Inflammatory macrophage treated with lipopolysaccharide for 4 hours (primary cell): ENCODE data around the gene TJP3.
"Not testable (repeated sequence)": the region's sequence is repeated elsewhere in the genome, so short reads cannot be mapped to it uniquely, and the experiment has no call there.

ENCODE experiments used
- DNase-seq: peaks from one replicate; pipeline ENCODE4 v3.0.0-alpha.2; 2020

The TJP3 gene

DNA sequence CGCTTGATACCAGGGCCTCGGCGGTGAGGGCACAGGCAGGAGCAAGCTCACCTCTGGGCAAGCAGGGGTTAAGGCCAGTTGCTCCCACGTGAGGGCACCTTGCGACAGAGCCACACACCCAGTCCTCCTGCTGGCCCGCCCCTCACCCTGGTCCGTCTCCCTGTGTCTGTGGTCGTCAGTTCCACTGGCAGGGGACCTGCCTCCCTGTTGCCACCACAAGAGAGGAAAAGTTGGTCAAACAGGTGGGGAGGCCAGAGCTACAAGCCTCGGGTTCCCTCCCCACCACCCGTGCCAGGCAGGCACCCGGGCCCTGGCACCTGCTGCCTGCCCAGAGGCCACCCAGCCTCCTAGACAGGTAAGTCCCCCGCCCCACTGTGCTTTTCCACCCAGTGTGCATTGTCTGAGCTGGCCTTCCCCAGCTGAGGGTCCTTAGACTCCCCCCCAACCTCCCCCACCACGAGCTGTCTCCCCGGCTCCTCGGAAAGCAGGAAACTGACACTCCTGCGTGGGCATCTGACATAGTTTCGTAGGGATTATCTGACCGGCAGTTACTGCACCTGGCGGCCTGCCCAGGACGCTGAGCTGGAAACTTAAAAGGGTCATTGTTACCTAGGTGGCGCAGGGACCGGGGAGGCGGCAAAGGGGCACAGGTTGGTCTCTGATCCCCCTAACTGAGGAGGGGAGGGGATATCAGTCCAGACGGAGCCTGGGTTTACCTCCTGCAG lies at the start of gene TJP3:
Gene TJP3, plus strand, starts transcription at position 178 of the 725 bp plus-strand sequence. CDS start 20,049 bp downstream, outside the sequence.
- no peak for DNase-seq

DNA sequence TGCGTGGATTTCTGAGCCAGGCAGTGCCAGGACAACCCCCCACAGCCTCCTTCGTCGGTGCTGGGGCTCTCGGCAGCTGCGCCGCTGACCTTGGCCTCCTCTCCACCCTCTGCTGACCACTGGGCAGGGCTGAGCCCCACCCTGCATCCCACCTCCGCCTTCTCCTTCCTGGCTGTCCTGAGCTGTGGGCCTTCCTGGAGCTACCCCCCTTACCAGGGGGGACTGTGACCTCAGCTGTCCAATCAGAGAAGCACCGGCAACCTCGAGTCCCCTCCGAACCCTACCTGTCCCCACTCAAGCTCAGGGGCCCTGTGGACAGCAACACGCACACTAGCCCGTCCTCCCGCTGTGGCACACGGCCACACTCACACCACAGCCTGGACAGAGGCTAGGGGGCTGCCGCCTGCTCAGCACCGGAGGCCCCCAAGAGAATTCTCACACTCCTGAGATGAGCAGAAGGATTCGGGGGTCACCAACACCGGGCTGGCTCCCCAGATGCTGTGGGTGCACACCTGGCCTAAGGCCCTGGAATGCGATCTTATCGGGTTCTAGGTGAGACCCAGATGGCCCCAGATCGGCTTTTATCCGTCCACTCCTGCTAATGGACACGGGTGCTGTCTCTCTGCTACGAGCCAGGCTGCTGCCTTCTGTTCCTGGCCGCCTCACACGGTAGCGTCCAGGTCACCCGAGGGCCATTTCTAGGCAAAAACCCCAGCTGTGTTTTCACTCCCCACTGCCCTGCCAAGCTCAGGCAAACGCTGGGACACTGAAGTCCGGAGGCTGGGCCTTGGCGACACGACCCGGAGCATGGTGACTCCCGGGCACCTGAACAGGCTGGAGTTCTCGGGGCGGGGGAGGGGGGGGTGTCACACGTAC lies 49.1 kb upstream of the TJP3 start:
- DNase-seq = no peak

DNA sequence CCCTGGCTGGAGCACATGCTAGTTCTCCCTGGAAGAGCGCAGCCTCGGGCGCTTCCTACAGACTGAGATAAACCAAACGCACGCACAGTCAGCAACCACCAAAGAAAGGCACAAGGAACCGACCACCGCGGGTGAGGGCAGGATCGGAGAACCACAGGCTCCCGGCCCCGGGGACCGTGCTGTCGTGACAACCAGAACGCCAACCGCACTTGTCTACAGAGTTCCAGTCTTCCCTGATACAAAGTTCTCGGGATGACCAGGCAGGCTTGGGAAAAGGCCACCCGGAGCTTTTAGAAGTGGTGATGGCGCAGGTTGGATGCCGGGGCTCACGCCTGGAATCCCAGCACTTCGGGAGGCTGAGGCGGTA lies 48.5 kb upstream of the TJP3 start:
- no peak for DNase-seq

DNA sequence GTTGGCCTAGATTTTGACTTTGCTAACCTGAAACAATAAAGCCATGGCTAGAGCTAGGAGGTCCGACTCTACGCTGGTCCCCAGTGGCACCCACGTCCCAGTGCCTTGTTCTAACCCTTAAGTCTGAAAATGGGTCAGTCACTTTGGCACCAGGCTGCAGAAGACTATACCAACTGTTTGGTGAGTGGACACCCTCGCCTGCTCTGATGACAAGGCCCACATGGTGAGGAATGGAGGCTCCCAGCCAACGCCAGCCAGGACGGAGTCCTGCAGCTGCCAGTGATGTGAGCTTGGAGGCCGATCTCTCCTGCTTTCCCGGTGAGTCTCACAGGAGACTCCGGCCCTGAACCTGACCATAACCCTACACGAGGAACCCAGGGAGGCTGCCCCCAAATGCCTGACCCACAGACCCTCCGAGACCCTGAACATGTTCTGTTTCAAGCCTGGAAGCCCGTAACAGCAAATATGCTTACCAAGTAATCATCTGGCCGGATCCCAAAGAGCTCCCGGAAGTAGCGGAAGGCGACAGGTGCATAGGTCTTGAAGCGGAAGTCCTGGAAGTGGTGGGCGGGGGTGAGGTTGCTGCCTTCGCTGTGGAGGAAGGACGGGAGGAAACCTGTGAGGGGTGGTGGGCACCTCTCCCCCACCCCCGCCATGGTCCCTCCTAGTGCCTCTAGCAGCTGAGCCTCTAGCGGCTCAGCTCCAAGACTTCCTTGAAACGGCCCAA lies 47.5 kb upstream of the TJP3 start:
- no peak for DNase-seq

DNA sequence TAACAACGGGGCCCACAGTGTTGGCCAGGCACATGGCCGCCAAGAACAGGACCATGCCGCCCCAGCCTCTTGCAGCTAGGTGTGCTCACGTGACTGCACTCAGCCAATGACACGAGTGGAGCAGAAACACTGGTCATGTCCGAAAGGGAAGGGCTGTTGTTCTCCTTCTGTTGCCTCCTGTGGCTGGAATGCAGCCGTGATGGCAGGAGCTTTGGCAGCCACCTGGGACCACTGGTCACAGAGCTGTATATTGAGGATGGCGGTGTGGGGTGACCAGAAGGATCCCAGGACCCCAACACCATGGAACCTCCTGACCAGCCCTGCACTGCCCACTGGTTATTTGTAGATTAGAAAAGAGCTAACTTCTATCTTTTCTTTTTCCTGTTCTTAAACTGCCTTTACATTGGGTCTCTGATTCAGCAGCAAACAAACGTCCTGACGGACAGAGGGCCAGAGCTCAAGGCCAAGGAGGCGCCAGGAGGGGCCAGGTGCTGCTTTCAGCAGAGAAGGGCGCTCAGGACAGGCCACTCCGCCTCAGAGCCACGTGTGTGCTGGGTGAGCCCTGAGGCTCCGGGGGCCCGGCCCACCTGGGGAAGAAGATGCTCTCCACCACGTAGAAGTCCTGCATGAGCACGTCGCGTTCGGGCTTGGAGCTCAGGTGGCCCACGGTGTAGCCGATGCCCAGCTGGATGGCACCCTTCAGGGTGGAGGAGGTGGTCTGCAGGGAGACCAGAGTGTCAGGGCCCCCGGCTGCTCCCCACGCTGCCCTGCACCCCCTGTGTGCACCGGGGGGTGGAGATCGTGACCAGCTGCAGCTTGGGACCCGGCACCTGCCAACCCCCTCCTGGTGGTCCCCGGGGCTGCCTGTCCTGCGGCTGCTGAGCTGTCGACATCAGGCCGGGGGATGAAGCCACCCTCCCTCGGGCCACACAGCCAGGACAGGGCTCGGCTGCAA lies 46.6 kb upstream of the TJP3 start:
- DNase-seq = no peak

DNA sequence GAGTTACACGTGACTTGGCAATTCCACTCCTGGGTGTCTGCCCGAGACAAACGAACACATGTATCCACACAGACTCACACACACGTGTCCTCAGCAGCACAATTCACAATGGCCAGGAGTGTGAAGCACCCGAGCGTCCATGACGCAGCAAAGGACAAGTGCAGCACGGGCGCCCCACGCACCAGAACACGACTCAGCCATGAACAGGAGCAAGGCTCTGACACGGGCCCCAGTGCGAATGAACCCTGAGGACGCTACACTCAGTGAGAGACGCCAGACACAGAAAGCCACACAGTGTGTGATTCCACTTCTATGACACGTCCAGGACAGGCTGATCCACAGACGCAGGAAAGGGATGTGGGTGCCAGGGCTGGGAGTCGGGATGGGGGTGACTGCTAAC lies 44.3 kb upstream of the TJP3 start:
- DNase-seq = no peak

- no peak for DNase-seq
Observed at GRCh38 chr19:3664879-3665642, 43.1 kb upstream of the TJP3 start.

- peak; percentile 38 for DNase-seq
Observed at GRCh38 chr19:3665681-3666544, 42.3 kb upstream of the TJP3 start.

DNA sequence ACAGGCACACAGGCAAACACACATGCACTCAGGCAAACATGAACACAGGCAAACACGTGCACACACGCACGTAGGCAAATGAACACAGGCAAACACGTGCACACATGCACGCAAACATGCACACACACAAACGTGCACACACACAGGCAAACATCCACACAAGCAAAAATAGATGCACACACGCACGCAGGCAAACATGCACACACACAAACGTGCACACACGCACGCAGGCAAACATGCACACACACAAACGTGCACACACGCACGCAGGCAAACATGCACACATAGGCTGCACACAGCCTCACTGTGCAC lies 41.7 kb upstream of the TJP3 start:
- not testable (repeated sequence) for DNase-seq

DNA sequence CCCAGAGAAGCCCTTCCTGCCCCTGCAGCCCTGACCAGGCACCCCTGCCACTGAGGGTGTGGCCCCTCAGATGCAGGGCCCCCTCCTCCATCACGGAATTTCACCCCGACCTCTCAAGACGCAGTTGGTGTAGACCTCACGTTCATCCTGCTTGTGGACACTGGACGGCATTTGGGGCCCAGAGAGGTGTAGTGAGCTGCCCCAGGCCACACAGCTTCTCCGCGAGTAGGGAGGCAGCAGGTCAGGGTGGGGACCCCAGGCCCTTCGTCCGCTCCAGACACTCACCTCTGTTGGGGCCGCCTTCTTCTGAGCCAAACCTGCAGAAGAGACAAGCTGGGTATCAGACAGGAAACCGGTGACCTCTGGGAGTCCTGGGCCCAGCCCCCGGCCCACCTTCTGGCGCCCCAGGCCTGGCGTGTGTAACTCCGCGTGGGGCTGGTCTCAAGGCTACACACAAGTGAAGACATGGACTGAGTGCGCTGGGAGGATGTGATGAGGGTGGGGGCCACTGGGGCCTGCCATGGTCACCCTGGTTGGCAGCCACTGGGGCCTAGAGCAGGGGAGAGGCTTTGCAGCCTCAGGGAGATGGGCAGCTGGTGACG lies 41.0 kb upstream of the TJP3 start:
- DNase-seq = no peak

DNA sequence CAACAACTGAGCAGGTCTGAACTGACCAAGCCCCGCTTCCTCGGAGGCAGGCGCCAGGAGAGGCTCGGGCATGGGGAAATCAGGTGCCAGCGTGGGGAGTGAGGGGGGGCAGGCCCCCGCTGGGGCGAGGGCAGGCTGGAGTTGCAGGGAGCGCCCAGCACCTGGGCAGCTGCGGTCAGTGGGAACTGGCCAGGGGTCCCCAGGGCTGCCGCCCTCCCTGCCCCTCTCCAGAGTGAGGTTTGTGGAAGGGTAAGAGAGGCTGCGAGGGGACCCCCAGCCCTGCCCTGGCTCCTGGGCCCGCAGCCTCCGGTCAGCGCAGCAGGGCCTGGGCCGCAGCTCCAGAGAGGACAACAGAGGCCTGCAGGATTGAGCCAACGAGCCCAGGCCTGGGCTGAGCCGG lies 40.4 kb upstream of the TJP3 start:
- no peak for DNase-seq

DNA sequence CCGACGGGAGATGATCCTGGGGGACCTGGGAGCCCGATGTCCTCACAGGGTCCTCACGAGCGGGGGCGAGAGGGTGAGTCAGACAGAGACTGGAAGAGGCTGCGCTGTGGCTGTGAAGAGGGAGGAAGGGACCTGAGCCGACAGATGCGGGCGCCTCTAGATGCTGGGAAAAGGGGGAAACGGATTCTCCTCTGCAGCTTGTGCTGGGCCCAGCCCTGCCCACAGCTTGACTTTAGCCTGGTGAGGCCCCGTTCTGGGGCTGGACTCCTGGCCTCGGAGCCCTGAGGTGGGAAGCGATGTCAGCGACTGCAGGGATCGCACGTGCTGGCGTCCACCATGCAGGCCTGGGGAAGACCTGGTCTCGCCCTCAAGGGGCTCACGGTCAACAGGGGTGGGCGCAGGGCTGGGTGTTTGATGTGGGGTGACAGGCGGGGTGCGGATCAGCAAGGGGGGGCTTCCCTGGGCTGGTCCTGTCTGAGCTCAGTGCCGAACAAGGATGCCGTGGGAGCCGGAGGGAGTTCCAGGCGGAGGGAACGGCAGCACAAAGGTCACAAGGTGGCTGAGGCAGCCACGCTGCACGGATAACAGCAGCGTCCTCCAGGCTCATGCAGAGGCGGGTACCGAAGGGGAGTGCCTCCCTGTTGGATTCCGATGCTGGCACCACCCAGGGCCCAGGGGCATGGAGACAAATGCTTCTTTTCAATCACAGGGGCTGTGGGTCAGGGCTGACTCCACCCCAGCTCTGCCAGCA lies 39.7 kb upstream of the TJP3 start:
- DNase-seq = no peak

DNA sequence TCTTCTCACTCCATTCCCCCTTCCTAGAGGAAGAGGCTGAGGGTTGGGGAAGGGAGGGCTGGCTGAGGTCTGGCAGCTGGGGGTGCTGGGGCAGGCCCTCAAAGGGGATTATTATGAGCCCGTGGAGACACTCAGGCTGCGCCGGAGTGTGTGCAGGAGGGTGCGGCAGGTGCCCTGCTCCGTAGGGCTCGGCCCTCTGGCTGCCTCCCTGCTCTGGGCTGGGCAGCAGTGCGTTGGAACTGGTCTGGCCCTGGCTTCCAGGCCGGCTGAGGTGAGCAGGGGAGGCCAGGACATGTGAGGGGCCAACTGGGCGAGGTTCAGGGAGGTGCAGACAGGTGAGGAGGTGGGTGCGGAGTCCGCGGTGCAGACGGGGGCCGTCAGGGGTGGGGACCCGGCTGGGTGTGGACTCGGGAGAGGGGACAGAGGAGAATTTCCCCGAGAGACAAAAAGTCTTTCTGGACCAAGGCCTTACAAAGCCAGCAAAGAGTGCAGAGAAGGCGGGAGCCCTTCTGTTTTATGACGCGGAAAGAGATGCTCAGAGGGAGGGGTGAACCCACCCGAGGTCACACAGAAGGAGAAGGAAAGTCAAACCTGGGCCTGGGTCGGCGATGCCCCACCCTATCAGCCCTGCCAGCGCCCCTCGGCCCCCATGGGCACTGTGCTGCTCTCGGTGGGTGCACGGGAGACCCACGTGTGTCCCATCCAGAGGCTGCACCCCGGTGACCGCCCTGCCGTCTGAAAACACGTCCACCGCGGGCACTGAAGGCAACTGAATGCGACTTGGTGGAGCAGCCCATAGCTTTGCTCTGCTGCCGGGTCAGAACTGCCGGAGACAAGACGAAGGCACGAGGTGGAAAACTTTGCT lies 38.9 kb upstream of the TJP3 start:
- no peak for DNase-seq

- peak; percentile 85 for DNase-seq
Observed at GRCh38 chr19:3669947-3670795, 38.0 kb upstream of the TJP3 start.

DNA sequence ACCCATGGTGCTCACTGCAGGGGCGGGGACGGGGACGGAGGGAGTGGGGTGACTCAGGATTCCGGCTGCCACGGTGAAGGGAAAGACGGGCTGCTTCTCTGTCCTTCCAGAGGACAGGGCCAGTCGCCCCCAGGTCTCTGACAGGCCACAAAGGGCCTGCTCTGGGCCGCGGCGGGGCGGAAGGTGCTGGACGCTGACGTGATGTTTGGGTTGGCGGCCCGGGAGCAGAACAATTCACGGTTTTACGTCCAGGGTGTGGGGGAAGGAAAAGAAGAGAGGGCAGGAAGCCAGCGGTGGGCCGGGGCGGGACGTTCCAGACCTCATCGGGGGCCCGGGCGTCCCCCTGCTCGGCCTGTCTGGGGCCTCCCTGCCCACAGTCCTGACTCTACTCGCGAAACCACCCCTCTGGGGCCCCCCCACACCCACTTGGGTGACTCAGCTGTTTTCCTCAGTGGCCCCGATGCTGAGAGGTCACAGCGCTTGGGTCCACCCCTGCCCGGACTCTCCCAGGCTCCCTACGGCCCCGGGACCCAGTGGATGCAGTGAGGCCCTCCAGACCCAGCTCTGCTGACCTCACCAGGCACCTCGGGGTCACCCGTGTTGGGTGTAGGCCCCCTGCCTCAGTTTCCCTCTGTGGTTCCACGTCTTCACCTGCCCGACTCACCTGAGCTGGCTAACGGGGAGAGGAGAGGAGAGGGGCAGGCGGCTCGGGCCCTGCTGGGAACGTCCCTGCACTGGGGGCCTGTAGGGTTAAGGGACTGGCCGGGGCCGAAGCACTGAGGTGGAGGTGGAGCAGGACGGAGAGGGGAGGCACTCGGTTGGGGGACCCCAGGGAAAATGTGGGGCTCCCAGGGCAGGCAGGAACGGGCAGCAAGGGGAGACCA lies 37.1 kb upstream of the TJP3 start:
- peak; percentile 80 for DNase-seq
